Measurements from ENCODE around the gene PPP1R14C. TPM values are rescaled to one million over a fixed set of nuclear protein-coding genes. Genes with fewer than 3 reads are reported as not detected.

PPP1R14C gene
- total RNA-seq, 1 experiment from 2014 or later: not detected

DNA sequence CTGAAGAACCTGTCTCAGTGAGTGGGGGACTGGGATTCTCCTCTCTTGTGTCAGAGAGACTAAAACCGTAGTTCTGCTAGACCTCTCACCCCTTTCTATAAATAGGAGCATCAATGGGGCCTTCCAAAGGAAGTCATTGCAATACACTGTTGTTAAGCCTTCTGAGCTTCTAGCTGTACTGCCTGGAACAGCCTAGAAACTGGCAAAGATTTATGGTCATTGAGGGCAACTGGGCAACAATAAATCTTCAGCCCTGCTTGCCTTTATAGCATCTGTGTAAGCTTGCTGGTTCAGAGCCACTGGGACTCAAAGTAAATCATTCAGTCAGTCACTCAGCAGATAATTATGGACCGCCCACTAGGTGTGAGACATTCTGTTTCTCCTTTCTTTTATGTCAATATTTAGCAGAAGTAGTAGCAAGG is 53.2 kb downstream of the PPP1R14C start:
- DNase-seq (ENCODE audit: low spot score): no peak

DNA sequence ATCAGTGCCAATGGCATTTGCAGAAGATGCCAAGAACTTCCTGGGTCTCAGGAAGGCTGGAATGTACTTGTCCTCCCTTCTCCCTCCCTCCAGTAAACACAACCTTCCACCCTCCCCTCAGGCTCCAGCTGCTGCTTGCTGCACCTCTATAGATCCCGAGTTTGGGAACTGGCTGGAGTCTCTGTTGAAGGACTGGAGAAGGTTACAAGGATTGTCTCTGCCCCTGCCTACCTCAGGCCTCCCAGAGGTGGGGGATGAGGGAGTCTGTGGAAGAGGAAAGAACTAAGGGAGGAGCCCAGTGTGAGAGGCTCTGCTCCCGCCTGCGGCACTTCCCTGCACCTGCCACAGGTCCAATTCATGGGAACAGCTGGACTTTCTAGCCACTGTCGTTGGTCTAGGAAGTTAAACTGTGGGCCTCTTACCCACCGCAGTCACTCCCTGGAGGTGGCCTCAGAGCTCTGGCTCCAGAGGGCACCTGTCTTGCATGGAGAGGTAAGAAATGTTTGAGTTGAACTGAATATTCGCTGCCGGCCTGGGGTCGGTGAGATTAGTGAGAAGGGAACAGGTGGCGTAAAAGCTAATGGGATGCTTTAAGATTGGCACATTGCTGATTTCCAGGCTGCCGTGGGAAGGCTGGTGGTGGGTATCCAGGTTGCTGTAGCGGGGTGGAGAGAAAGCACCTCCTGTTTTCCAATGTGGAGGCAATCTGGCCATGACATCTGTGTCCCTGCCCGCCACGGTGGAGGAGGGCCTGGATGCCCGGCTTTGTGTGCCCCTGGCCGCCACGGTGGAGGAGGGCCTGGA is 54.3 kb downstream of the PPP1R14C start:
- no peak for DNase-seq (ENCODE audit: low spot score)

DNA sequence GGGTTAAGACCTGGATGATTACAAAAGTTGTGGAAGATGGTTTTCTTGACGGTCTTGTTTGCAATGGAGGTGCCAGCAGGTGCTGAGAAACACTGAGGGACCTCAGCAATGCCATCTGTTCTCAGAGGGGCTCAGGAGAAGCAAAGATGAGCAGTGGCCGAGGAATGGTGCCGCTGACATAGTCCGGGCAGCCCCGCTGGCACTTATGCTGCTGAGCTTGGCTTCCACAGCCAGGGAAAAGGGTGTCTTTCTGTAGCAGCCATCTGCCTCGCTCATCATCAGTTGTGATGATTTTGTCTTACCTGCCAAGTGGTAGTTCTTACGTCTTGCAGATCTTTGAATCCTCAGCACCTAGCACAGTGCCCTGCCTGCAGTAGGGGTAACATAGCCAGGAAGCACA is 55.7 kb downstream of the PPP1R14C start:
- DNase-seq (ENCODE audit: low spot score): no peak

DNA sequence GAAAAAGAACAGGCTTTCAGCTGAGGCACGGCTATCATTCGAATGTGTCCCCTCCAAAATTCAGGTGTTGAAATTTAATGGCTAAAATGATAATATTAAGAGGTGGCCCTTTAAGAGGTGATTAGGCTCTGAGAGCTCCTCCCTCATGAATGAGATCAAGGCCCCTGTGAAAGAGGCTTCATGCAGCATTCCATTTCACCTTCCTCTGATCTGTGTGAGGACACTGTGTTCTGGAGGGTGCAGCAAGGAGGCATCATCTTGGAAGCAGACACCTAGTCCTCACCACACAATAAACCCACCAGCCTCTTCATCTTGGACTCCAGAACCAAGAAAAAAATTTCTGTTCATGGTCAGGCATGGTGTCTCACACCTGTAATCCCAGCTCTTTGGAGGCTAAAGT is 56.4 kb downstream of the PPP1R14C start:
- no peak for DNase-seq (ENCODE audit: low spot score)

DNA sequence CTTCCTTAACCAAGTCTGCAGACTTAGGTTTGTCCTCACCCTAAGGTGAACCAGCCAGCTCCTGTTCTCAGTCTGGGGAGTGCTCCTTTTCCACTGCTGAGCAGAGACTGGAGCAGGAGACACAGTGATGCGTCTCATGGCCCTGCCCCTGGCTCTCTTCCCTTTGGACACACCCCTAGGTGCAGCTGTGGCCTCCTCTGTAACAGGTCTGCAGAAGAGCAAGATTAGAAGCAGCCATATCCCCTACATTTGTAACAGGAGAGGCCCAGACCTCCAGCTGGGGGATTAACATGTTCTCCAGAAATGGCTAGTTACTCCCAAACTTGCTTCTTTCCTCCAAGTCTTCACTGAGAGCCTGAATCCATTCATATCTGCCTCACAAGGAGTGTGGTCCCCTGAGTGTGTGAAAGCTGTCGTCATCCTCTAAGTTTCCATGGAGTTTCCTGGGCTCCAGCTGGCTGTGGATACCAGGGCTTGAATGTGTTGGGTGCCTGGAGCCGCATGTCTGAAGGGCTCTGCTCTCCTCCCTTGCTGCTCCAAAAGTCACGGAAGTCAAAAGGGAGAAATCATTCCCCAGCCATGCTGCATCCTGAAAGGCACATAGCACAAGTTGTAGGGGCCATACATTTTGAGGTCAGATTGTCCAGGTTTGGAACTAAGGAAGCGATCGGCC is 57.7 kb downstream of the PPP1R14C start:
- DNase-seq (ENCODE audit: low spot score): no peak

DNA sequence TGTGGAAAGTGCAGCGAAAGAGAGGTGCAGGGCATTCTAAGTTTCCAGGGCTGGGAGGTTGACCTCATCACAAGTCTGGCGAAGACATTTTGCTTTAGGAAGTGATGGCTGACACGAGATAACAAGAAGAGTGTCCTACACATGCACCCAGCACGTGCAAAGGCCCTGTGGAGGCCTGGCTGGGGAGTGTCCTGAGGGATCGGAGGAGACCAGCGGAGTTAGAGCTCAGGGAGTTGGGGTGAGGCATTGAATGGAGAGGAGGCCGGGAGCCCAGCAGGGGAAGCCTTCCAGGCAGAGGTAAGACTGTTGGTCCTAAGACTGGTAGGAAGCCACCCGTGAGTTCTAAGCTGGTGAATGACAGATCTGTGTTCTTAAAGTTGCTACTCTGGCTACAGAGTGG is 58.4 kb downstream of the PPP1R14C start:
- no peak for DNase-seq (ENCODE audit: low spot score)

DNA sequence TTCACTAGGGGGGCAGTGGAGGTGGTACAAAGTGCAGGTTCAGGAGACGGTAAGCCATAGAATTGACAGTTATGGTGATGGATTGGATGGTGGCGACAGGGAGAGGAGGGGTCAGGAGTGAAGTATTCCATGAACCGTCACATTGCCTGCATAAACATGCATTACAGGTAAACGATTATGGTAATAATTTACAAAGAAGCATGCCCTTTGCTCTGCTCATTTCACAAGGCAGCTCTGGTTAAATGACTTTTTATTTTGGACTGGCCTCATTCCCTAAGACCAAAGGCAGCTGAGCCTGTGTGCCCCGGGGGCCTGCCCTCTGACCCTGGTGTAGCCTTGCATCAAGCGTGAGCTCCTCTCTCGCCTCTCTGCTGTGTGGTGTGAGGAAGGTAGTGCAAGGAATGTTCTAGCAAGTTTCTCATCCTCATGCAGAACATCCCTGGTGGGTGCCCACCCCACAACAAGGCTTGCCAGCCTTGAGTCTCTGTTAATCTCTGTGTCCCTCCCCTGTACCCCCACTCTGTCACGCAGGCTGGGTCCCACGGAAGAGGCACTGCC is 59.0 kb downstream of the PPP1R14C start:
- DNase-seq (ENCODE audit: low spot score): no peak

DNA sequence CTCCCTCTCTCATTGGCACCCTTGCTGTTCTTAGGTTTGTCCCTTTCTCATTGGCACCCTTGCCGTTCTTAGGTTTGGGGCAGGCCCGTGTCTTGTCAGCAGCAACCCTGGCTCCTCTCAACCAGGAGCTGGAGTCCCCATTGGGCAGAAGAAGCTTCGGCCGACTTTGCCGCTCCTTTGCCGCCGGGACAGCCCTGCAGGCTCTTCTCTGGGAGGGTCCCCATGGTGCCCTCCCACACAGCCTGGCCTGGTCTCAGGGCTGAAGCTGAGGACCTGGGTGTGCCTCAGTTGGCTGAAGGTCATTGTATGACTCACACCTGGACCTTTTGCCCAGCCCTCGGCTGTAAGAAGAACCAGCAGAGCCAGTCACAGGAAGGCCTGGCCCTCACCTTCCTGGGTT is 59.6 kb downstream of the PPP1R14C start:
- no peak for DNase-seq (ENCODE audit: low spot score)

DNA sequence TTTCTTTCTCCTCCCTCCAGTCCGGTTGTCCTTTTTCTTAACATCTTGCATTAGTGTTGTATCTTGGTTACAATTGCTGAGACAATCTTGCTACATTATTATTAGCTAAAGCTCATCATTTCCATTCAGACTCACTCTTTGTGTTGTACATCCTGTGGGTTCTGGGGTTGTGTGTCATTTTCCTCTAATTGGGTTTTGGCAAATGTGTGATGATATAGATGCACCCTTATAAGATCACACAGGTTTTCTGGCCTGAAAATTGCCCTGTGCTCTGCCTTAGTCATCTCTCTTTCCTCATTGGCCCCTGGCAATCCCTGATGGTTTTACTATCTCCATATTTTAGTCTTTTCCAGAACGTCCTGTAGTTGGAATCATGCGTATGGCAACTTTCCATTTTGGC is 60.1 kb downstream of the PPP1R14C start:
- DNase-seq (ENCODE audit: low spot score): no peak

DNA sequence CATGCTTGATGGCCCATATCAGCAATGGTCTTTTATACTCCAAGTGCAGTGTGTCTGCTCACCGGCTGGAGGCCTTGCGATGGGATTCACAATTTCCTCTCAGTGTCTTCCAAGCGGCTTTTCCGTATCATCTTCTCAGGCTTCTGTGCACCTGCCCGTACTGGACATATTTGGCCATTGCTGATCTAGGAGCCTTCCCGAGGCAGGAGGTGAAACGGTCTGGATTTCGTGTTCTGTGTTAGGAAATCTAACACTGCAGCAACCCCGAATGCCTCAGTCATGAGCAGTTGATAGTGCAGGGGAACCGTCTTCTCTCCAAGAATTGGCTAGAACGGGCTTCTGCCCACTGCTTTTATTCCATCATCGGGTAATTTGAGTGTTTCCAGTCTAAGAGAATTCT is 60.5 kb downstream of the PPP1R14C start:
- DNase-seq (ENCODE audit: low spot score): no peak

DNA sequence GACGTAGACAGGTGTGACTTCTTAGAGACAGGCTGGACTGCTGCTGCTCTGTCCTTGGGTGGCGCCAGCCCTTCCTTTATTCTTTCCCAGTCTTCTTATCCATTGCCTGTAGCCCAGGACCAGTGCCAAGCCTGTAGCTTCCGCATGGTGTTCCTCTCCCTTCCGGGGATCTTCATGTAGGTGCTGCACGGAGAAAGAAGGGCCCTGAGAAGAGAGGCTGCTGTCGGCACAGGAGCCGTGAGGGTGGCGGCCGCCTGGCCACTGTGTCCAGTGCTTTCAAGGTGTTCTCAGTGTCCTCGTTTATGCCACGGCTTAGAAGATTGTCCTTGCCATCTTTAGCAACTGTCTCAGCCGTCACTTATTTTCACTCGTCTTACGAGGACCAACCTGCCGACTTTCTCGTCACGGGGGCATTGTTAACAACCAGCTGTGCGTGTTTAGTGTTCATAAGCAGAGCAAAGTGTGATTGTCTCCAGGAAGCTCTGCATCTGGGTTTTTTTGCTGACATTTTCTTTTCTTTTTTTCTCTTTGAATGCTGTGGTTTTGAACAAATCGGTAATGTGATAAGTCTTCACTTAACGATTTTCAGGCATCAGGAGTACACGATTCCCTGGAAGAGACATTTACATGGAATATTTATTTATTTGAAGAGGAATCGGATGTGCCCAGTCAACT is 61.2 kb downstream of the PPP1R14C start:
- DNase-seq (ENCODE audit: low spot score): no peak

DNA sequence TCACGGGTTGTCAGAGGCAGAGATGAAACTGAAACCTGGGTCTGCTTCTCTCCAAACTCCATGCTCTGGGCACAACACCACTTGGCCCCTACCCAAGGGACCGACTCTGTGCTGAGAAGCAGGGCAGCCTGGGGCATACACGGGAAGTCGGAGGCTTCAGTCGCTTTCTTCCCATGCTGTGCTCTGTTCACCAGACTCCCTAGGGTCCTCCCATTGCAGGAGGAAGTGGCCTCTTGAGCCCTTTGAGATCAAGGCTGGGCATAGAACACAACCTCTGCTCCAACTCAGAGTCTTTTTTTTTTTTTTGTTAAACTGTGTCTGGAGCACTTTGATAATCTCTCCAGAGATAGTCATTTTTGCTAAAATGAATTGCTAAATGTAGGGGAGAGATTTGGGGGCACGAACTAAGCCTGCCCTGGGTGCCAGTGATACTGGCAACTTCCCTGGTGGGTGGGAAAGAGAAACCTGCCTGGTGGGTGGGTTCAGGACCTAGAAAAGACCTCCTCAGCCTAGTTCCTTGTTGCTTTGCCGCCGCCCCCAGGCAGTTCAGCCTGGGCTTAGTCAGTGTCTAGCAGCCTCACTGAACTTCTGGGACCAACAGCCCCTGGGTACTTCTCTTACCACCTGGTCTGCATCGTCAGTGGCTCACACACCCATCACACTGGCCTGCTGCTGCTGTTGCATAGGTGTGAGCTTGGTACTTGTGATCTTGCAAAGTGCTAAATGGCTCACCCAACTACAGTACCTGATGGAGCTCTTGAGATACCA is 62.0 kb downstream of the PPP1R14C start:
- no peak for DNase-seq (ENCODE audit: low spot score)

DNA sequence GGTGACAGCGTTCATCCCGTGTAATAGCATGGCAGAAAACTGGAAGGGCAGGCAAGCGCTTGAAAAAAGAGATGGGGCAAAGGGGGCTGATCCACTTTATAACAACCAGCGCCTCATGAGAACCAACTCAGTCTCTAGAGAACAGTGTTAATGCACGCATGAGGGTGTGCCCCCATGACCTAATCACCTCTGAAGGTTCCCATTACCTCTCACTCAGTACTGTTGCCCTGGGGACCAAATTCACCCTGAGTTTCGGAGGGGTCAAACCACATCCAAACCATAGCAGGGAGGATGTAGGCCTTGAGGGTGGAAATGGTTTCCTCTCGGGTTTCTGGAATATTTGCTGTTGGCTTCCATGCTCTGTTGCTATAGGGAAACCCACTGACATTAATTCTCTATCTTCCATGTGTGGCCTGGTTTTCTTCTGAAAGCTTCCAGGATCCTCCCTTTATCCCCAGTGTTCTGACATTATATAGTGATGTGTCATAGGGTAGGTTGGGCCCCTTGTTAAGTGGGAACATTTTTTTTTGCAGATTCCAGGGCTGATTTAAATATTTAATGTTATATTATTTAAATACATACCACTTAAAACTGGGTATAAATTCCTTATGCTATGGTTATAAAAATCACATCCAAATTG is 65.2 kb downstream of the PPP1R14C start:
- no peak for DNase-seq (ENCODE audit: low spot score)

DNA sequence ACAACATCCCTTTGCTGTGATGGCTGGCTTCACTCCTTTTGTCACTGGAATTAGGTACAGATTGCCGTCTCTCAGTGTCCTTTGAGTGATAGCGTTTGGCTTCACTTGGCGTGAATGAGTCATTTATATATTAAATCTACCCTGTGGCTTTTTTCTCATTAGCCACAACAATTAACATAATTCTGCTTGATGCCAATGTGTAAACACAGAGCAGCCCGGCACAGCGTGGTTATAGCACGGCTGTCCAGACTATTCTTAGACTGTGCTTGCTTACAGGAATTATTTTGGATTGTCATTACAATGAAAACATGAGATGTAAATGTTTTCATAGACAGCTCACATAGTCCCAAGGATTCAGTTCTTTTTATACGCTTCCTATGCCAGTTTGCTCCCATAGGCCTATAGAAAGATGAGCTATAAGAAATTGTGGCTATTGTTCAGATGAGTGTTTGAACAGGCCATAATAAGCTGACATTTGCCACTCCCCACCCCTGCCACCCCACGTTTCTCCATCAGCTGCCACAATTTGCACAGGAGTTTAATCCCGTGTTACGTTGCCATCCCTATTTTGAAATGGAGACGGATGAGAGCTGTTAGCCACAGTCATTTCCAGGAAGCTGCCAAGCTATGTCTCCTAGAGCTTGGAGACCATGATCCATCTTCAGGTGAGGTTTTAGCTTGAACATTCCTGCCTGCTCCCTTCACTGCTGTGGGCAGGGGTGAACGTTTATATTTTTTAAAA is 65.9 kb downstream of the PPP1R14C start:
- peak; percentile 15 for DNase-seq (ENCODE audit: low spot score)

DNA sequence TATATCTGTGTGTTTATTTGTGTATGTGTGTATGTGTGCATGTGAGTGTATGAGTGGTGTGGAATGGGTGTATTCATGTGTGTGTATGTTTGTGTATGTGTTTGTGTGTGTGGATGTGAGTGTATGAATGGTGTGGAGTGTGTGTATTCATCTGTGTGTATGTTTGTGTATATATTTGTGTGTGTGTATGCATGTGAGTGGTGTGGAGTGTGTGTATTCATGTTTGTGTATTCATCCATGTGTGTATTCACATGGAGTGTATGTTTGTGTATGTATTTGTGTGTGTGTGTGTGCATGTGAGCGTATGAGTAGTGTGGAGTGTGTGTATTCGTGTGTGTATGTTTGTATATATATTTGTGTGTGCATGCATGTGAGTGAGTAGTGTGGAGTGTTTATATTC is 66.6 kb downstream of the PPP1R14C start:
- no peak for DNase-seq (ENCODE audit: low spot score)

DNA sequence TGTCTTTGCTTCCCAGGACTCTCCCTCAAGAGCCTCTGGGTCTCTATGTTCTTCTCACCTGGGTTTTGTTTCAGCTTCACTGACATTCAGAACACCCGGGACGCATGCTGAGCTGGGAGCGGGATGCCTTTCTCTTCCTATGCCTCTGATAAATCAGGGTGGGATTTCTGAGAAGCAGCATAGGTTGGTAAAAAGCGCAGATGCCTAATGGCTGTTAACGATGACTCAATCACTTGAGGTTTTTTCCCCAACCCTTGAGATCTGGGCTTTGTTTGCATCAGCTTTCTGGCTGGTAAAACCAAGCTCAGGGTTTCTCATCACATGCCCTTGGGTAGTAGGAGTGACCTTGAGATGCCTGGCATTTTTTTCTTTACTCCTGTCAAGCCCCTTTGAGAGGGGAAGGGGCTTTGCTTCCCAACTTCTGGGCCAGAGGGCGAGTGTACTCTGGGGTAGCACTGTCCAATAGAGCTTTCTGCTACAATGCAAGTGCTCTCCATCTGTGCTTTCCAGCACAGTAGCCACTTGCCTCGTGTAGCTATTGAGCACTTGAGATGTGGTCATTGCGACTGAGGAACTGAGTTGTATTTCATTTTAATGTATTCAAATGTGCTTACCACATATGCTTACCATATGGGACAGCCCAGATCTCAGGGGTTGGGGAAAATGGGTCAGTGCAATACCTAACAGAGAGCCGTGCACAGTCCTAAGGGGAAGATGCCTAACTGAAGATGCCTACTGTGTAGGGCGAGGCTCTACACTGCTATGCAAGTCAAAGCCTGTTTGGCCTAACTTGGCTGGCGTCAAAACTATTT is 69.1 kb downstream of the PPP1R14C start:
- DNase-seq (ENCODE audit: low spot score): no peak

DNA sequence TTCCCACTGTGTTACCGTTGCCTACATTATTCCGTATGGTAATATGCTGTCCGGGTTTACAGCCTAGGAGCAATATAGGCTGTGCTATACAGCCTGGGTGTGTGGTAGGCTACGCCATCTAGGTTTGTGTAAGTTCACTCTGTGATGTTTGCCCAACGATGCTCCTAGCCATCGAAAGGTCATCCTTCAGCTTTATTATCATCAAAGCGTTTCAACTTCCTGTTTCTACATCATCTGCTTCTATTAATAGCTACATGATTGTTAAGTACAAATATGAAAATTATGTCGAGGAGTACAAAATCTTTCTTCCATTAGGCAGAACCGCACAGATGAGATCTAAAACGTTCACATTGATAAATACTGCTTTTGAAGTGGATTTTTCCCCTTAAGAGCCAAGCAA is 69.9 kb downstream of the PPP1R14C start:
- DNase-seq (ENCODE audit: low spot score): no peak

DNA sequence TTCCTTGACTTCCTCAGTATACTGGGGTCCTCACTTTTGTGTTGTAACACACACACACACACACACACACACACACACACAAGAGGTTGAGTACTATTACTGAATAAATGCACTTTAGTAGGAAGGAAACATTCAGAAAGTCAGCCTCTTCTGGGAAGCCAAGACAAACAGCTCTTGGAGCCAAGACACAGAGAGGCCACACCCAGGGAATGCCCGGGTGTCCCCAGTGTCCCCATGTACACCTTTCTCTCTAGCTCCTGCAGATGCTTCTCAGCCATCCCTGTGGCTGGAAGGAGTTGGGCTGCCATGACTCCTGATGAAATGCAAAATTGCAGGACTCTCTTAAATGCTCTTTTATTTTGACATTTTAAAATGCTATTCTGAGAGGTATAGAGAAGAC is 70.5 kb downstream of the PPP1R14C start:
- DNase-seq (ENCODE audit: low spot score): no peak

DNA sequence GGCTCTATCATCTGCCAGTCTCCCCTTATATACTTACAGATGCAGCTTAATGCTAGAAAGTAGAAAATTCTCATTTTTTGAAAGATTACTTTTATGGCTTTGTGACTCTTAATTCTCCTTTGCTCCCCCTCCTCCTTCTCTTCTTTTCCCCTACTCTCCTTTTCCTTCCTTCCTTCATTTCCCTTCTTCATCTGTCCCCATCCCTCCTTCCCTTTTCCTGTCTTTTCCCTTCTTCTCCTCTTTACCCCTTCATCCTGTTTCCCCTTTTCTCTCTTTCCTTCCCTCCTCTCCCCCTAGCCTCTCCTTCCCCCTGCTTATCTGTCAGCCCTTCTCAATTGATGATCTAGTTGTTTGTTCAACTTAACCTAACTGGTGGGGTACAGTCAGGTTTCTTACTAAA is 71.5 kb downstream of the PPP1R14C start:
- DNase-seq (ENCODE audit: low spot score): no peak

Data from H4 (cell line).